Brain microvascular endothelial cell (primary cell): Measurements from ENCODE around the gene EIF4E3.

Experiments used
- DNase-seq: peaks from one replicate; pipeline ENCODE4 v3.0.0-alpha.2; 2020
- H3K27ac ChIP-seq: fragments of 250-450 bp; sonication (Bioruptor Pico); 2 replicates; pipeline ENCODE4 v1.5.1; 2020; ENCODE audit warnings: mild to moderate bottlenecking, moderate library complexity
- H3K27me3 ChIP-seq: fragments of 250-450 bp; sonication (Bioruptor Pico); replicated peaks from 2 replicates; pipeline ENCODE4 v1.5.1; 2020; ENCODE audit warnings: mild to moderate bottlenecking
- H3K36me3 ChIP-seq: fragments of 250-450 bp; sonication (Bioruptor Pico); replicated peaks from 2 replicates; pipeline ENCODE4 v1.5.1; 2020; ENCODE audit warnings: mild to moderate bottlenecking
- H3K4me3 ChIP-seq: 2 replicates; pipeline ENCODE4 v1.5.1; 2011; ENCODE audit warnings: low read depth, mild to moderate bottlenecking, control low read depth, low read length, moderate library complexity
- in situ Hi-C: cut with HindIII; loops from 2 replicates; pipeline ENCODE4 v1.10.0; 2017; ENCODE audit warnings: low sequenced_read_pairs, low pct_ligation_motif_present
- TF ChIP-seq, protein P1 (sequence below): IDR thresholded peaks from 2 replicates; pipeline ENCODE4 v1.5.1; 2011; ENCODE audit warnings: low read depth, mild to moderate bottlenecking, moderate library complexity, low read length, control low read depth, inconsistent platforms; ENCODE audit errors: missing control alignments

The EIF4E3 gene

DNA sequence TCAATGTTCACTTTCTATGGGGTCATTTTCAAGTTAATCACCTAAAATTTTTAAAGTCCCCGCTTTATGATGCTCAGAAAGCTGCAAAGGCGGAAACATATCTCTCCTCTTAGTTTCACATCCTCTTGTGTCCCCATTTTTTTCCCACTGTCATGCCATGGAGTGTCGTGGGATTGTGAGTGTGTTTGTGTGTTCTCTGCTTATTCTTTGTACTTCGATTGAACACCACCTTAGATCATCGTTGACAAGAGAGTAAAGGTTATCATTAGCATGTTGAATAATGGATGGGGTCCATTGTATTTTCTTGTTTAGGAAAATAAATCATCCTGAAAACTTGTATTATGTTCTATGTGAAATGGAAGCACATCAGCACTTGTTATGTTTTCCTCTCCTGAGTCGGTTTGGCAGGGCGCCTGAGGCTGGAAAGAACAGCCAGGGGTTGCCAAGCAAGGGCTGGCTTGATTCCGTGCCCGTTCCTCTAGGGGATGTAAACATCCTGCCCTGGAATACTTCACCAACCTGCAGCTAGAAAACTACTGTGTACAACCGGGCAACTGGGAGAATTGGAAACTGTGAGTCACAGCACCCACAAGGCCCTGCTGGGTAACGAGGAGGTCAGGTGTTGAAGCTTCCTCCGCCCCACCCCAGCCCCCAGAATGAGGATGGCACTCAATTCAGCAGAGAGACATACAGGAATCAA lies 67.2 kb downstream of the EIF4E3 start:
- Histone ChIP-seq H3K27ac (no peak overlapping the region), H3K27me3 (no peaks in the 10 kb centered on the region), H3K36me3 (no peaks in the 10 kb centered on the region), H3K4me3 (no peak overlapping the region)
- no peak for DNase-seq
- in situ Hi-C loops = no loop called here
- TF ChIP-seq, protein P1, sequence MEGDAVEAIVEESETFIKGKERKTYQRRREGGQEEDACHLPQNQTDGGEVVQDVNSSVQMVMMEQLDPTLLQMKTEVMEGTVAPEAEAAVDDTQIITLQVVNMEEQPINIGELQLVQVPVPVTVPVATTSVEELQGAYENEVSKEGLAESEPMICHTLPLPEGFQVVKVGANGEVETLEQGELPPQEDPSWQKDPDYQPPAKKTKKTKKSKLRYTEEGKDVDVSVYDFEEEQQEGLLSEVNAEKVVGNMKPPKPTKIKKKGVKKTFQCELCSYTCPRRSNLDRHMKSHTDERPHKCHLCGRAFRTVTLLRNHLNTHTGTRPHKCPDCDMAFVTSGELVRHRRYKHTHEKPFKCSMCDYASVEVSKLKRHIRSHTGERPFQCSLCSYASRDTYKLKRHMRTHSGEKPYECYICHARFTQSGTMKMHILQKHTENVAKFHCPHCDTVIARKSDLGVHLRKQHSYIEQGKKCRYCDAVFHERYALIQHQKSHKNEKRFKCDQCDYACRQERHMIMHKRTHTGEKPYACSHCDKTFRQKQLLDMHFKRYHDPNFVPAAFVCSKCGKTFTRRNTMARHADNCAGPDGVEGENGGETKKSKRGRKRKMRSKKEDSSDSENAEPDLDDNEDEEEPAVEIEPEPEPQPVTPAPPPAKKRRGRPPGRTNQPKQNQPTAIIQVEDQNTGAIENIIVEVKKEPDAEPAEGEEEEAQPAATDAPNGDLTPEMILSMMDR = no peak

DNA sequence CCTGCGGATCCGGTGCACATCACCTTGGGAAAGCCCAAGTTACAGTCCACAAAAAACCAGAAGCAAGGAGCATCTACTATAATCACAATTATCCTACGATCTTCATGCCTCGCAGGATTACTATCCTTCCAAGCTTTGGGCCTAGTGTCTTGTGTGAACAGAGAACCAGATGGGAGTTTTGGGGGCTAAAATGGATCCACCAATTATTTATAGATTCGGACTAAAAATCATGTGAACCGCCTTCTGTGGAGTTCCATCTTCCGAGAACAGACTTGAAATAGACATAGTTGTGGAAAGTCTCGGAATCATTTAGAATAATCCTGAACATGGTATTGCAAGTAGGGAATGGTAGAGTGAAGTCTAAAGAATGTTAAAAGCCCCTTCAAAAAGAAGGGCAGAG lies 70.1 kb downstream of the EIF4E3 start:
- no peak for DNase-seq
- Histone ChIP-seq H3K27me3 (no peaks in the 10 kb centered on the region), H3K36me3 (no peaks in the 10 kb centered on the region), H3K4me3 (no peak overlapping the region), H3K27ac (no peak overlapping the region)
- TF ChIP-seq, protein P1 = no peak
- in situ Hi-C loops = no loop called here

DNA sequence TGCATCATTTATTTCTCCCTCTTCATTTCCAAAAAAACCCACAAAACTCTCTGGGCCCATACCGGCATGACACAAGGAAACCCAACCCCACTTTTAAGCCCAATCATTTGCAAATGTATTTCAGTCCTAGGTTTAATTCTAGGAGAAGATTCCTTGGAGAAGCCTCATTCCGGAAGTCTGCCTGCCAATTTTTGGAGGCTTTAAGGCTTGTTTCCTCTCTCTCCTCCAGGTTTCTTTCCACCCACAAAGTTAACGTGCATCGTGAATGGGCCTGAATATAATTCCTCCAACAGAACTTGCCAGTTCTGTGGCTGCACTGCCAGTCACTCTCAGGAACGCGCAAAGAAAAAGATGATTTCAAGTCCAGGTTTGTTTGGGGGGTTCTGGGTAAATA lies 71.8 kb downstream of the EIF4E3 start:
- Histone ChIP-seq H3K36me3 (no peaks in the 10 kb centered on the region), H3K4me3 (no peak overlapping the region), H3K27me3 (no peaks in the 10 kb centered on the region), H3K27ac (no peak overlapping the region)
- no peak for DNase-seq
- TF ChIP-seq, protein P1 = no peak
- in situ Hi-C loops = no loop called here

DNA sequence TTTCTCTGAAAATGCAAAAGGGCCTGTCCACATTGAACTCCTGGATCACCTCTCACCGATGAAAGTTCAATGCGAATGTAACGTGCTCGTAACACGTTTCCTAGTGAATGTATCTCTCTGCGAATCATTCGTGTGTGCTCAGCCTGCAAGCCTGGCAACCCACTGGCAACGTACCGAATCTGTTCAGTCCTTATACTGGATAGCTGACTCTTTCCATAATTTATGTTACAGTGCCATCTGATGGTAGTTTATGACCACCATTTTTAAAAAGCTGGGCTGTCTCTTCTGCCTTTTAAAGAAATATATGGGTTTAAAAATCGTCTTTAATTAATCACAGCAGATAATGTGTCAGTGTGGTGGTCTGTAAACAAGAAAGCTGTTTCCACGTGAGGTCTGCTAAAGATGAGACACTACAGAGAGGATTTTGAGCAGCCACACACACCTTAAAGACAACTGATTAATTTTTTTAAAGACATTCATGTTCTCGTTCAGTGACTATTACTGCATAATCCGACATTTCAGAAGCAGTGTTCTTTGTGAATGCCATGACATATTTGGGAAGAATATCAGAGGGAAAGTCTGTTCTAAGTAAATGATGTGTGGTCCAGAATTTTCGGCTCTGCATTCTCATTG lies 72.3 kb downstream of the EIF4E3 start:
- Histone ChIP-seq H3K4me3 (no peak overlapping the region), H3K36me3 (no peaks in the 10 kb centered on the region), H3K27ac (no peak overlapping the region), H3K27me3 (no peaks in the 10 kb centered on the region)
- in situ Hi-C loops = no loop called here
- TF ChIP-seq, protein P1 = peak; percentile 54
- peak; percentile 61 for DNase-seq

DNA sequence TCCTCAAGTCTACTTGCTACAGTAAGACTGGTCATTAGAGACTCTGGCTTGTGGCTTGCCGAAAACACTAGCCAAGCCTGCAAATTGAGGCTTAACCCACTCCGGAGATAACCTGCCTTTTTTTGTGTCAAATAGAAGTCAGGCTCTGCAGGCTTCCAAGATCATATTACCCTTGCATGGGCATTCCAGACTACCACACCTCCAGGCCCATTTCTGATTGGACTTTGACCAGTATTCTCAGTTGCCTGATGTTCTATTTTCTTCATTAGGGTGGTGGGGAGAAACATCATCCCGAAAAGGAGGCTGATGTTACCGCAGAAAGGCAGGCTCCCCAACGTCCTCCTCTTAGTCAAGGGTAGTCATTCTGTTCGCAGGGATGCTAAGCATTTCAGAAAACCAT lies 73.6 kb downstream of the EIF4E3 start:
- TF ChIP-seq, protein P1 = no peak
- Histone ChIP-seq H3K4me3 (no peak overlapping the region), H3K27me3 (no peaks in the 10 kb centered on the region), H3K36me3 (no peaks in the 10 kb centered on the region), H3K27ac (no peak overlapping the region)
- no peak for DNase-seq
- in situ Hi-C loops = no loop called here

DNA sequence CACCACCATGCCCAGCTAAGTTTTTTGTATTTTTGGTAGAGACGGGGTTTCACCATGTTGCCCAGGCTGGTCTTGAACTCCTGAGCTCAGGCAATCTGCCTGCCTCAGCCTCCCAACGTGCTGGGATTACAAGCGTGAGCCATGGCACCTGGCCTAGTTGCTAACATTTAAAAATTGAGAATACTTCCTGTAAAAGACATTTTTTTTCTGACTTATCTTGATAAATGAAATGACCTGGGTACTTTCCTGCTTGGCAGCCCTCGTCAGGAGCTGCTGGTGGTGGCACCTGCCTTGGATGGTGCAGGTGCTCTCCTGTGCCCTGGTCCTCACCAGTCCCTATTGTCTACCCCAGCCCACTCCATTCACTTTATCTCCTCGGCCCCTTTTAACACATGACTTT lies 74.8 kb downstream of the EIF4E3 start:
- no peak overlapping the region for H3K4me3 ChIP-seq
- no peak for DNase-seq
- H3K27ac ChIP-seq = no peak overlapping the region
- TF ChIP-seq, protein P1 = no peak
- H3K36me3 ChIP-seq = no peaks in the 10 kb centered on the region
- in situ Hi-C loops = no loop called here
- H3K27me3 ChIP-seq = no peaks in the 10 kb centered on the region
